H9 (cell line): ENCODE results near the gene ACSF3. TPM values are rescaled to one million over a fixed set of nuclear protein-coding genes. Genes with fewer than 3 reads are reported as not detected.

ENCODE experiments used
- DNase-seq: peaks from one replicate; pipeline ENCODE4 v3.0.0-alpha.2; 2017
- H2AFZ ChIP-seq: one replicate; pipeline ENCODE4 v1.6.1; 2013; ENCODE audit warnings: mild to moderate bottlenecking, low read length, control low read depth, moderate library complexity
- H2AK5ac ChIP-seq: 2 replicates; pipeline ENCODE4 v1.6.1; 2013; ENCODE audit warnings: low read length, control low read depth, mixed read lengths; ENCODE audit not compliant: insufficient read length
- H2BK120ac ChIP-seq: one replicate; pipeline ENCODE4 v1.6.1; 2013; ENCODE audit warnings: low read depth, mild to moderate bottlenecking, low read length, control low read depth, inconsistent platforms; ENCODE audit not compliant: poor library complexity, severe bottlenecking
- H2BK12ac ChIP-seq: 2 replicates; pipeline ENCODE4 v1.6.1; 2013; ENCODE audit warnings: low read length, control low read depth, mixed read lengths, low read depth; ENCODE audit not compliant: insufficient read length
- H2BK15ac ChIP-seq: 2 replicates; pipeline ENCODE4 v1.6.1; 2013; ENCODE audit warnings: low read depth, low read length, control low read depth
- H2BK20ac ChIP-seq: one replicate; pipeline ENCODE4 v1.6.1; 2013; ENCODE audit warnings: low read depth, mild to moderate bottlenecking, low read length, control low read depth, inconsistent platforms; ENCODE audit not compliant: poor library complexity, severe bottlenecking
- H2BK5ac ChIP-seq: 2 replicates; pipeline ENCODE4 v1.6.1; 2013; ENCODE audit warnings: low read length, control low read depth, mixed read lengths; ENCODE audit not compliant: insufficient read length
- H3K14ac ChIP-seq: 2 replicates; pipeline ENCODE4 v1.6.1; 2013; ENCODE audit warnings: low read length, control low read depth; ENCODE audit not compliant: insufficient read depth
- H3K18ac ChIP-seq: 2 replicates; pipeline ENCODE4 v1.6.1; 2013; ENCODE audit warnings: low read depth, mild to moderate bottlenecking, mixed read lengths, low read length, control low read depth; ENCODE audit not compliant: insufficient read length
- H3K23ac ChIP-seq: 2 replicates; pipeline ENCODE4 v1.6.1; 2013; ENCODE audit warnings: low read length, control low read depth, mixed read lengths, low read depth; ENCODE audit not compliant: insufficient read length
- H3K23me2 ChIP-seq: 2 replicates; pipeline ENCODE4 v1.6.1; 2013; ENCODE audit warnings: low read depth, mild to moderate bottlenecking, mixed read lengths, low read length, control low read depth; ENCODE audit not compliant: insufficient read length, poor library complexity, severe bottlenecking
- H3K27ac ChIP-seq: 2 replicates; pipeline ENCODE4 v1.5.1; 2013; ENCODE audit warnings: low read length, control low read depth, mixed read lengths, low read depth; ENCODE audit not compliant: insufficient read length
- H3K27me3 ChIP-seq: 2 replicates; pipeline ENCODE4 v1.6.1; 2013; ENCODE audit warnings: low read length, control low read depth, inconsistent platforms; ENCODE audit not compliant: insufficient read depth
- H3K4ac ChIP-seq: 2 replicates; pipeline ENCODE4 v1.6.1; 2013; ENCODE audit warnings: low read depth, mild to moderate bottlenecking, control low read depth, inconsistent platforms, low read length, moderate library complexity
- H3K4me1 ChIP-seq: 2 replicates; pipeline ENCODE4 v1.6.1; 2013; ENCODE audit warnings: low read length, control low read depth, inconsistent platforms; ENCODE audit not compliant: insufficient read depth
- H3K4me2 ChIP-seq: 2 replicates; pipeline ENCODE4 v1.6.1; 2013; ENCODE audit warnings: low read length, control low read depth, mixed read lengths; ENCODE audit not compliant: insufficient read length, insufficient read depth
- H3K56ac ChIP-seq: 2 replicates; pipeline ENCODE4 v1.6.1; 2013; ENCODE audit warnings: low read depth, mild to moderate bottlenecking, mixed read lengths, low read length, control low read depth; ENCODE audit not compliant: insufficient read length
- H3K79me1 ChIP-seq: 2 replicates; pipeline ENCODE4 v1.6.1; 2013; ENCODE audit warnings: low read depth, mild to moderate bottlenecking, moderate library complexity, low read length, control low read depth, inconsistent platforms; ENCODE audit not compliant: insufficient read depth, poor library complexity, severe bottlenecking
- H3K79me2 ChIP-seq: 2 replicates; pipeline ENCODE4 v1.6.1; 2013; ENCODE audit warnings: low read length, control low read depth, inconsistent platforms; ENCODE audit not compliant: insufficient read depth
- H3K9ac ChIP-seq: 2 replicates; pipeline ENCODE4 v1.6.1; 2013; ENCODE audit warnings: low read length, control low read depth, mixed read lengths; ENCODE audit not compliant: insufficient read length; ENCODE audit errors: extremely low read depth
- H3K9me3 ChIP-seq: one replicate; pipeline ENCODE4 v1.6.1; 2013; ENCODE audit warnings: low read depth, low read length, inconsistent platforms; ENCODE audit not compliant: control insufficient read depth
- H3T11ph ChIP-seq: one replicate; pipeline ENCODE4 v1.6.1; 2013; ENCODE audit warnings: mild to moderate bottlenecking, low read length, control low read depth, inconsistent platforms
- H4K20me1 ChIP-seq: one replicate; pipeline ENCODE4 v1.6.1; 2013; ENCODE audit not compliant: control insufficient read depth, insufficient read length, insufficient read depth
- H4K5ac ChIP-seq: 2 replicates; pipeline ENCODE4 v1.6.1; 2013; ENCODE audit warnings: low read depth, mild to moderate bottlenecking, mixed read lengths, low read length, control low read depth; ENCODE audit not compliant: insufficient read length
- H4K8ac ChIP-seq: replicated peaks from 2 replicates; pipeline ENCODE4 v1.6.1; 2013; ENCODE audit warnings: low read length, control low read depth, mixed read lengths, low read depth; ENCODE audit not compliant: insufficient read length
- H4K91ac ChIP-seq: 2 replicates; pipeline ENCODE4 v1.6.1; 2013; ENCODE audit warnings: low read depth, mild to moderate bottlenecking, moderate library complexity, mixed read lengths, low read length, control low read depth; ENCODE audit not compliant: insufficient read length
- H3K27ac Mint-ChIP-seq, 3 experiments: 2 replicates in 2 of 3; 3 replicates in 1 of 3; pipeline ENCODE4 v1.8.0; 2020 to 2021; ENCODE audit warnings: mixed read lengths in 3 of 3, mild to moderate bottlenecking in 1 of 3, moderate library complexity in 1 of 3
- H3K27me3 Mint-ChIP-seq: 2 replicates; pipeline ENCODE4 v1.8.0; 2021; ENCODE audit warnings: low read depth, mild to moderate bottlenecking, moderate library complexity, mixed read lengths
- H3K36me3 Mint-ChIP-seq, 3 experiments: 2 replicates in 2 of 3; 3 replicates in 1 of 3; pipeline ENCODE4 v1.8.0; 2020 to 2021; ENCODE audit warnings: low read depth in 3 of 3, mixed read lengths in 3 of 3; ENCODE audit not compliant: insufficient read depth in 1 of 3
- H3K4me1 Mint-ChIP-seq, 2 experiments: 2 replicates each; pipeline ENCODE4 v1.8.0; 2020; ENCODE audit warnings: mixed read lengths in 2 of 2
- H3K4me3 Mint-ChIP-seq, 2 experiments: 2 replicates in 1 of 2; 3 replicates in 1 of 2; pipeline ENCODE4 v1.8.0; 2020 to 2021; ENCODE audit warnings: mild to moderate bottlenecking in 2 of 2, mixed read lengths in 2 of 2, moderate library complexity in 1 of 2
- H3K9me3 Mint-ChIP-seq, 2 experiments: 2 replicates in 1 of 2; 3 replicates in 1 of 2; pipeline ENCODE4 v1.8.0; 2020; ENCODE audit warnings: mild to moderate bottlenecking in 2 of 2, mixed read lengths in 2 of 2, moderate library complexity in 1 of 2
- WGBS: extraction: QIAGEN DNeasy Blood & Tissue Kit; methylation state at CpG from one replicate; pipeline ENCODE4 v1.1.7; 2013; ENCODE audit warnings: missing lambda C conversion rate, low lambda C conversion rate, mixed read lengths; ENCODE audit not compliant: insufficient read length; ENCODE audit errors: extremely low coverage; 5-methylcytosine and 5-hydroxymethylcytosine counted together
- total RNA-seq: library from RNA; stranded (reverse); gene quantifications from 2 replicates; pipeline ENCODE4 v1.2.1, GENCODE V29; 2021
- TF ChIP-seq, protein P1 (sequence below): fragments of 200-600 bp; sonication (generic); conservative IDR thresholded peaks from 3 replicates; pipeline ENCODE4 v1.8.0; 2021; ENCODE audit warnings: antibody characterized with exemption, mild to moderate bottlenecking

ACSF3 gene
- total RNA-seq, 1 experiment from 2014 or later, result 31.3 TPM

DNA sequence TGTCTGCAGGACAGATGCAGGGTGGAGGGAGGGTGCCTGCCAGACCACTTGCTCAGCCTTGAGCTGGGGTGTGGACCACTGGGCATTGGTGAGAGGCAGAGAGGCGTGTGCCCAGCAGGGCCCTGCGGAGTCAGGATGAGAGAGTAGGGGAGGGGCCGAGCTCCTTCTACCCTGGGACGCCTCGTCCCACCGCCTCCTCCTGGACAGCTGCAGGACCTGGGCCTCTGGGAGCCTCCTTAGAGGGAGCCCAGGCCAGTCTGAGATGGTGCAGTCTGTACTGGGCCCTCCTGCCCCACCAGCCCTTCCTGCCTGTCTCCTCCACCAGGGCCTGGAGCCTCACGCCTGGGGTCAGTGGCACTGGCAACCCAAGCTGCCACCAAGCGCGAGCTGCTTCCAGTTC, 35.9 kb upstream of the ACSF3 start:
- H2BK12ac ChIP-seq, result no peak overlapping the region
- TF ChIP-seq, protein P1, sequence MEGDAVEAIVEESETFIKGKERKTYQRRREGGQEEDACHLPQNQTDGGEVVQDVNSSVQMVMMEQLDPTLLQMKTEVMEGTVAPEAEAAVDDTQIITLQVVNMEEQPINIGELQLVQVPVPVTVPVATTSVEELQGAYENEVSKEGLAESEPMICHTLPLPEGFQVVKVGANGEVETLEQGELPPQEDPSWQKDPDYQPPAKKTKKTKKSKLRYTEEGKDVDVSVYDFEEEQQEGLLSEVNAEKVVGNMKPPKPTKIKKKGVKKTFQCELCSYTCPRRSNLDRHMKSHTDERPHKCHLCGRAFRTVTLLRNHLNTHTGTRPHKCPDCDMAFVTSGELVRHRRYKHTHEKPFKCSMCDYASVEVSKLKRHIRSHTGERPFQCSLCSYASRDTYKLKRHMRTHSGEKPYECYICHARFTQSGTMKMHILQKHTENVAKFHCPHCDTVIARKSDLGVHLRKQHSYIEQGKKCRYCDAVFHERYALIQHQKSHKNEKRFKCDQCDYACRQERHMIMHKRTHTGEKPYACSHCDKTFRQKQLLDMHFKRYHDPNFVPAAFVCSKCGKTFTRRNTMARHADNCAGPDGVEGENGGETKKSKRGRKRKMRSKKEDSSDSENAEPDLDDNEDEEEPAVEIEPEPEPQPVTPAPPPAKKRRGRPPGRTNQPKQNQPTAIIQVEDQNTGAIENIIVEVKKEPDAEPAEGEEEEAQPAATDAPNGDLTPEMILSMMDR, result no peak
- no peak overlapping the region for H2AK5ac ChIP-seq
- no peaks in the 10 kb centered on the region for H4K20me1 ChIP-seq
- H2BK20ac ChIP-seq, result no peak overlapping the region
- no peak overlapping the region for H4K8ac ChIP-seq
- no peaks in the 10 kb centered on the region for H3K23me2 ChIP-seq
- no peak overlapping the region for H3K18ac ChIP-seq
- H2BK120ac ChIP-seq, result no peak overlapping the region
- peaks cover 3% of the 10 kb centered on the region; the same call in 1 of the 2 replicates for H3K27me3 Mint-ChIP-seq
- H3K27me3 ChIP-seq, result no peaks in the 10 kb centered on the region
- no peak overlapping the region for H3K4ac ChIP-seq
- no peak overlapping the region for H3K4me3 Mint-ChIP-seq
- H3K36me3 Mint-ChIP-seq, result no peaks in the 10 kb centered on the region
- H3K27ac Mint-ChIP-seq, result no peak overlapping the region
- H3K9me3 Mint-ChIP-seq, result peaks cover 2% of the 10 kb centered on the region in 2 experiments; a peak in 2 of 5 replicates
- no CpG with 5 or more reads among the region's 9 CpGs for WGBS
- no peak for DNase-seq
- no peaks in the 10 kb centered on the region for H3K4me1 ChIP-seq
- no peaks in the 10 kb centered on the region for H3K9me3 ChIP-seq
- no peak overlapping the region for H3K4me2 ChIP-seq
- H3T11ph ChIP-seq, result no peak overlapping the region
- H3K23ac ChIP-seq, result no peak overlapping the region
- no peaks in the 10 kb centered on the region for H3K79me2 ChIP-seq
- H3K79me1 ChIP-seq, result no peaks in the 10 kb centered on the region
- no peak overlapping the region for H2AFZ ChIP-seq
- no peak overlapping the region for H3K9ac ChIP-seq
- peak overlapping the region; percentile 52; the same call in 1 of the 2 replicates for H3K14ac ChIP-seq
- no peak overlapping the region for H3K27ac ChIP-seq
- H3K56ac ChIP-seq, result no peak overlapping the region
- 0 out of 4 replicates have a peak, but pooled peaks cover 0 to 2% of the 10 kb centered on the region in 2 experiments for H3K4me1 Mint-ChIP-seq
- no peak overlapping the region for H4K91ac ChIP-seq
- H2BK15ac ChIP-seq, result no peak overlapping the region
- no peak overlapping the region for H2BK5ac ChIP-seq
- H4K5ac ChIP-seq, result no peak overlapping the region
